Muscle of arm (tissue), 12 donors: ENCODE data around the gene SMIM14. TPM values are rescaled to one million over a fixed set of nuclear protein-coding genes. Genes with fewer than 3 reads are reported as not detected.
"Not testable (repeated sequence)": the region's sequence is repeated elsewhere in the genome, so short reads cannot be mapped to it uniquely, and the experiment has no call there.

Experiments used
- DNase-seq: peaks from one replicate; pipeline ENCODE4 v3.0.0-alpha.2; 2013
- polyA plus RNA-seq, 12 donors: library from polyadenylated mRNA; unstranded; fragments of 120-200 nt; gene quantifications; one replicate each; pipeline ENCODE4 v1.2.1, GENCODE V29; 2013; ENCODE audit not compliant: insufficient read length in 12 of 12

SMIM14 gene
- polyA plus RNA-seq, 12 donors: 15.3 to 43.1 (median 19.9) TPM; not detected in 1

- no peak for DNase-seq
Observed at GRCh38 chr4:39649639-39650265, 11.1 kb upstream of the SMIM14 start.

GRCh38 chr4:39648827-39649558 lies 10.3 kb upstream of the SMIM14 start:
- no peak for DNase-seq

GRCh38 chr4:39648213-39648612 lies 9.5 kb upstream of the SMIM14 start:
- no peak for DNase-seq

- DNase-seq: no peak
Observed at GRCh38 chr4:39642885-39643552, 4.4 kb upstream of the SMIM14 start.

GRCh38 chr4:39641451-39641850 lies 2.8 kb upstream of the SMIM14 start:
- no peak for DNase-seq

- peak; percentile 65 for DNase-seq
Observed at GRCh38 chr4:39637586-39638353, 895 bp downstream of the SMIM14 start.

GRCh38 chr4:39637221-39637585 lies 1.5 kb downstream of the SMIM14 start:
- DNase-seq: no peak

- DNase-seq: no peak
Observed at GRCh38 chr4:39636531-39637184, 2.0 kb downstream of the SMIM14 start.

- DNase-seq: no peak
Observed at GRCh38 chr4:39635023-39635422, 3.6 kb downstream of the SMIM14 start.

- no peak for DNase-seq
Observed at GRCh38 chr4:39631700-39632079, 7.0 kb downstream of the SMIM14 start.

- DNase-seq: no peak
Observed at GRCh38 chr4:39627413-39627812, 11.3 kb downstream of the SMIM14 start.

GRCh38 chr4:39626913-39627312 lies 11.8 kb downstream of the SMIM14 start:
- no peak for DNase-seq

GRCh38 chr4:39626261-39626660 lies 12.4 kb downstream of the SMIM14 start:
- no peak for DNase-seq

- no peak for DNase-seq
Observed at GRCh38 chr4:39621582-39621981, 17.1 kb downstream of the SMIM14 start.

- DNase-seq: peak; percentile 24
Observed at GRCh38 chr4:39620551-39621313, 17.9 kb downstream of the SMIM14 start.

- no peak for DNase-seq
Observed at GRCh38 chr4:39617534-39617933, 21.1 kb downstream of the SMIM14 start.

- DNase-seq: no peak
Observed at GRCh38 chr4:39616651-39617050, 22.0 kb downstream of the SMIM14 start.

GRCh38 chr4:39616112-39616511 lies 22.6 kb downstream of the SMIM14 start:
- not testable (repeated sequence) for DNase-seq

- DNase-seq: no peak
Observed at GRCh38 chr4:39614487-39615162, 24.0 kb downstream of the SMIM14 start.

GRCh38 chr4:39613093-39613656 lies 25.5 kb downstream of the SMIM14 start:
- no peak for DNase-seq
